ENCODE measurements around the gene ZFP92. TPM values are rescaled to one million over a fixed set of nuclear protein-coding genes. Genes with fewer than 3 reads are reported as not detected.
A peak's percentile ranks its signal among the peaks of the same experiment; 100 is the strongest.

ZFP92 gene, protein sequence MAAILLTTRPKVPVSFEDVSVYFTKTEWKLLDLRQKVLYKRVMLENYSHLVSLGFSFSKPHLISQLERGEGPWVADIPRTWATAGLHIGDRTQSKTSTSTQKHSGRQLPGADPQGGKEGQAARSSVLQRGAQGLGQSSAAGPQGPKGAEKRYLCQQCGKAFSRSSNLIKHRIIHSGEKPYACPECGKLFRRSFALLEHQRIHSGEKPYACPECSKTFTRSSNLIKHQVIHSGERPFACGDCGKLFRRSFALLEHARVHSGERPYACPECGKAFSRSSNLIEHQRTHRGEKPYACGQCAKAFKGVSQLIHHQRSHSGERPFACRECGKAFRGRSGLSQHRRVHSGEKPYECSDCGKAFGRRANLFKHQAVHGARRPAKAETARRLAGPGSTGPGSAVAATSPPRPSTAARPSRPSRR
- total RNA-seq: 1 to 10 TPM; 1.7 to 1.9 TPM

DNA sequence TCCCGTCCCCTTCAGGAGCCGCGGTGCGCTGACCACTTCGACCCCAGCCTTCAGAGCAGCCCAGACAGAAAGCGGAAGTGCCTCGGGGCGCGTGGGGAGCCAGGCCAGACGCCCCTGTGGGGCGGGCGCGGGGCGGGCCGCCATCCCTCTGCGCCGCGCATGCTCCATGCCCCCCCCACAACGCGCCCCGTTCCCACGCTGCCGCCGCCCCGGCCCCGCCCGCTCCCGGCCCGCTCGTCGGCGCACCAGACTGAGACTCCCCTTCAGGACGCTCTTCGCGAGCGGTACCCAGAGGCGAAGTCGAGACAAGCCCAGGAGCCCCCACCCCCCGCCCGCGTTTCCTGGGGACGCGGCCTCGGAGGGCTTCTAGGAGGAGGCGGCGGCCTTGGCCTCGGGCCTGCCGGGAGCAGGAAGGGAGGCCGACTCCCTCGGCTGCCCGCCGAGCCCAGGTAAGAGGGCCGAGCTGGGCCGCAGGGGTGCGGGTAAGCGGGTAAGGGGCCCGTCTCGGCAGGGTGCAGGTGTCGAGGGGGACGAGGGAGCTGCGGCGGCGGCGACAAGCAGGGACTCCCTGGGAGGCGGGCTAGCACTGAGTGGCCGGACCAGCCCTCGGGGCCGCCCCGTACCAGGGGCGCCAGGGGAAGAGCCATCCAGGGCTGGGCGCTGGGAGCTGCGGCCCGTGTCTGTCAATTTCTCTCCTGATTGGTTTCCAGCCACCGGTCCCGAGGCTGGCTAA is at the start of gene ZFP92:
TSS of gene ZFP92 (plus strand) at position 218 of the 733 bp plus-strand sequence. CDS start 6,851 bp downstream, outside the sequence.
- ChIA-PET POLR2A (no interaction called here), CTCF (no interaction called here)
- DNase-seq: peak; percentile 43
- Mint-ChIP-seq H3K27ac (no peak within 1 kb of the TSS), H3K36me3 (ENCODE audit: low read depth) (no peaks in the 10 kb centered on the region), H3K4me3 (peak within 1 kb of the TSS; percentile 71), H3K27me3 (peaks cover 5% of the 10 kb centered on the region), H3K4me1 (peaks cover 13% of the 10 kb centered on the region), H3K9me3 (no peaks in the 10 kb centered on the region)

DNA sequence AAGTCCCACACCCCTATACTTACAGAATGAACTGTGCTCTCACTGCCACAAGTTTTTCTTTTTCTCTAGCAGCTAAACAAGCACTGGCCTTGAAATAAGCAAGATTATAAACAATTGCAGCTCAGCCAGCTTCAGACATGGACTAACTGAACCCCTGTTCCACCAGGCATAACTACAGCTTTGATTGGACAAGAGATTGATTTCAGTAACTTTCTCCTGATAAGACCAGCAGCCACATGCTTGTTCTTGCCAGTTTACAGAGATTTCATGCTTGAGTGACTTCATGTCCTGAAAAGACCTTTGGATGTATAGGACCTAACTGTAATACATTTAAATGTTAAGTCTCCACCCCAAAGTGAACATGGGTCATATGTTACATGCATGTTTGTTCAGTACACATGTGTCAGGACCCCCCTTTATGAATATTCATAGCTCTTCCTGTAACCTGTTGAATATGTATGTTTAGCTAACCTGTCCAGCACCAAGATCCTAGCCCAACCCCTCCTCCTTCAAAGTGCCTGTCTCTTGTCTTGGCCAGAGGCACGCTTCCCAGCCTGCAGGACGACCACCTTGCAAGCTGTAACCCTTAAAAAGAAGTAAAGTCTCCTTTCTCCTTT is 49.4 kb upstream of the ZFP92 start:
- Mint-ChIP-seq H3K27ac (no peak overlapping the region), H3K9me3 (peaks cover 7% of the 10 kb centered on the region), H3K4me3 (no peak overlapping the region), H3K36me3 (ENCODE audit: low read depth) (peaks cover 11% of the 10 kb centered on the region), H3K4me1 (peaks cover 4% of the 10 kb centered on the region), H3K27me3 (no peaks in the 10 kb centered on the region)
- ChIA-PET POLR2A (no interaction called here), CTCF (no interaction called here)
- no peak for DNase-seq

DNA sequence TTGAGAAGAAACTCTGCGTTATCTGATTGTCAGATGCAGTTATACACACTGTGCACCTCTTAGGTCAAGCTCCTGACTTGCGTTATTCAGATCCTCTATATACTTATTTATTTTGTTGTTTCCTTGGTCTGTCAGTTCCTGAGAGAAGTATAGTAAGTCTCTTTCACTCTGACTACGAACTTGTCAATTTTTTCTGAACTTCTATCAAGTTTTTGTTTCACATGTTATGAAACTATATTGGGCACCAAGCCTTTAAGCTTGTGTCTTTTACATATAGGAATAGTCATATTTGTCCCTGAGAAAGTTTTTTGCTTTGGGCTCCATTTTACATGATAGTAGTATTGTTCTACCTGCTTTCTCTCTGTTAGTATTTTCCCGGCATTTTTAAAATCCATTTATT is 45.6 kb upstream of the ZFP92 start:
- ChIA-PET CTCF (no interaction called here), POLR2A (interaction anchor here (0.7 kb wide), 1 partner anchor 32 kb away, joined by 3 read pairs; the partner anchor contains the start of gene ZNF275)
- no peak overlapping the region for H3K4me3 Mint-ChIP-seq
- no peaks in the 10 kb centered on the region for H3K27me3 Mint-ChIP-seq
- no peak for DNase-seq
- H3K4me1 Mint-ChIP-seq: peaks cover 9% of the 10 kb centered on the region
- H3K9me3 Mint-ChIP-seq: no peaks in the 10 kb centered on the region
- H3K36me3 Mint-ChIP-seq (ENCODE audit: low read depth): peaks cover 2% of the 10 kb centered on the region
- no peak overlapping the region for H3K27ac Mint-ChIP-seq

DNA sequence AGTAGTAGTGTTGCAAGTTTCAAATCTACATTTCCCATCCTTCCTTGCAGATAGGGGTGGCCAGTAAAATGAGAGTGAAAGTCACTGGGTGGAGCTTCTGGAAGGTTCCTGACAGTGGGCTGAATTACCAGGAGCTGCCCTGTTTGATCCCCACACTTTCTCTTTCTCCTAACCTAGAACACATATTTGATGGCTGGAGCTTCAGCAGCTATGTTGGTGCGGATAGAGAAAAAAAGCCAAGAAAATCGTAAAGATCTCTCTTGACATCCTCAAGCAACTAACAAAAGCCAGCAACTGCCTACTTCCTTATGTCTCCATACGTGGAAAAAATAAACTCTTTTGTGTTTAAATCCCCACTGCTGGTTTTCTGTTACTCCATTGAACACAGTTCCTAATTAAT is 45.2 kb upstream of the ZFP92 start:
- no peak overlapping the region for H3K4me3 Mint-ChIP-seq
- peaks cover 13% of the 10 kb centered on the region for H3K4me1 Mint-ChIP-seq
- H3K27ac Mint-ChIP-seq: no peak overlapping the region
- POLR2A ChIA-PET: interaction anchor here (0.7 kb wide), 1 partner anchor 33 kb away, joined by 3 read pairs; the partner anchor contains the start of gene ZNF275
- H3K9me3 Mint-ChIP-seq: no peaks in the 10 kb centered on the region
- DNase-seq: no peak
- H3K36me3 Mint-ChIP-seq (ENCODE audit: low read depth): no peaks in the 10 kb centered on the region
- CTCF ChIA-PET: no interaction called here
- no peaks in the 10 kb centered on the region for H3K27me3 Mint-ChIP-seq

DNA sequence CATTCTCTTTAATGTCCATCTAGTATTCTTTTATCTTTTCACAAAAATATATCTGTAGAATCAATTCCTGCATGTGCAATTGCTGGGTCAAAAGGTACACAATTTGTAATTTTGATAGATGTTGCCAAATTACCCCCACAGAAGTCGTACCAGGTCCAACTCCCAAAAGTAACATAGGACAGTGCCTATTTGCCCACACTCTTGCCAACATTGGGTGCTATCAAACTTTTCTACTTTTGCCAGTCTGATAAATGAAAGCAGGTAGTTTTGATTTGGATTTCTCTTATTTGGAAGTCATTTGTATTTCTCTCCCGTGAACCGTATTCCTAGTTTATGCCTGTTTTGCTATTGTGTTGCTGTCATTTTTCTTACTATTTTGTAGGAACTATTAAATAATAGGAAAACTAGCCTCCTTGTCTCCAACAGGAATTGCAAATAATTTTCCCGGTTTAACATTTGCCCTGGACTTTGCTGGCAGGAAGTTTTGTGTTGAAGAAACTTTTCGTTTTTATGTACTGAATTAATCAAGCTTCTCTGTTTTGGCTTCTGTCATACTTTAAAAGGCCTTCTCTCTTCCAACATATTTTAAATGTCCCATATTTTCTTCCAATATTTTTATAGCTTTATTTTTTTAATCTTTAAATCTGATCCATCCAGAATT is 44.3 kb upstream of the ZFP92 start:
- Mint-ChIP-seq H3K27ac (no peak overlapping the region), H3K4me1 (peaks cover 13% of the 10 kb centered on the region), H3K27me3 (peaks cover 2% of the 10 kb centered on the region), H3K4me3 (no peak overlapping the region), H3K9me3 (no peaks in the 10 kb centered on the region), H3K36me3 (ENCODE audit: low read depth) (no peaks in the 10 kb centered on the region)
- no peak for DNase-seq
- ChIA-PET CTCF (no interaction called here), POLR2A (no interaction called here)

DNA sequence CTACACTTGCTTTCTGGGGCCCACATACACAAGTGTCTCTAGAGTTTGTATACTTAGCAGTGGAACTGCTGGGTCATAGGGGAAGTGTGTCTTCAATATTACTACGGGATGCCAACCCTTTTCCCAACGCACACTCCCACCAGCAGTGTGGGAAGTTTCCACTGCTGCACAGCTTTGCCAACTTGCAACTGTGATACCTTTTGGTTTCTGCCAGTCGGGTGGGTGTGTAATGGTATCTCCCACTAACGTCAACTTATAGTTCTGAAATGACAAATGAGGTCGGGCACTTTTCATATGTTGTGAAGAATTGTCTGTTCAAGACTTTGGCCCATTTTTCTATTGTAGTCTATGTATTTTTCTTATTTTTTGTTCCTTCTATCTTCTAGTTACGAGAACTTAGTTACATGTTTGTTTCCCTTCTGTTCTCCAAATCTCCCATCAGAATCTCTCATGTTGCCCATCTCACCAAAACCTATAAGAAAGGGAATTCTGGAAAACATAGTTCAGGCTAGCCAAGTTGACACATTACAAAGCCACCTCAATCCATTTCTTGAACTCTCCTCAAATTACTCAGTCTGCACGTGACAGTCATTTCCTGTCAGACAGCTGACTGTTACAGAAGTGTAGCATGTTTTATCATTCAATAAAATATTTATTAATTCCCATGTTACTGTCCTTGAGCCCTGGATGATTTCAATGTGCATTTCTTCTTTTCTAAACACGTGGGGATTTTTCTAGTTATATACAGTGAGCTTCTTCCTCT is 40.8 kb upstream of the ZFP92 start:
- ChIA-PET POLR2A (no interaction called here), CTCF (no interaction called here)
- Mint-ChIP-seq H3K27ac (no peak overlapping the region), H3K4me1 (peaks cover 13% of the 10 kb centered on the region), H3K27me3 (peaks cover 2% of the 10 kb centered on the region), H3K36me3 (ENCODE audit: low read depth) (no peaks in the 10 kb centered on the region), H3K9me3 (no peaks in the 10 kb centered on the region), H3K4me3 (no peak overlapping the region)
- DNase-seq: no peak

DNA sequence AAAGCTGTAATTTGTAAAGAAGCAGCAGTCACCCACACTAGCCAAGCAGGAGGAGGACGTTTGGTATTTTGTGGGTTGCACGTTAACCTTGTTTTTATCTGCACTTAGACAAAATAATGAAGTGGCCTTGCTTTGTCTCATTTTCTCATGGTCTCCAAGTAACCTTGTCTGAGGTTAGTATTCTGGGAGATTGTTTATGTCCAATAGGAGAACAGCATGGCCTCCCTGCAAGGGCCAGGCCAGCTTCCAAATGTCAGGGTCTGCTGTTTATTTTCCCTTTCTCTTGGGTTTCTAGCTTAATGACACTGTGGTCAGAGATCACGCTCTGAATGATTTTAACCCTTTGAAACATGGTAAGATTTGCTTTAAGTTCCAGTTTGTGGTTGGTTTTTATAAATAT is 40.0 kb upstream of the ZFP92 start:
- peaks cover 9% of the 10 kb centered on the region for H3K4me1 Mint-ChIP-seq
- H3K27ac Mint-ChIP-seq: no peak overlapping the region
- DNase-seq: no peak
- no peak overlapping the region for H3K4me3 Mint-ChIP-seq
- CTCF ChIA-PET: no interaction called here
- peaks cover 2% of the 10 kb centered on the region for H3K27me3 Mint-ChIP-seq
- no peaks in the 10 kb centered on the region for H3K9me3 Mint-ChIP-seq
- no peaks in the 10 kb centered on the region for H3K36me3 Mint-ChIP-seq (ENCODE audit: low read depth)
- POLR2A ChIA-PET: no interaction called here

DNA sequence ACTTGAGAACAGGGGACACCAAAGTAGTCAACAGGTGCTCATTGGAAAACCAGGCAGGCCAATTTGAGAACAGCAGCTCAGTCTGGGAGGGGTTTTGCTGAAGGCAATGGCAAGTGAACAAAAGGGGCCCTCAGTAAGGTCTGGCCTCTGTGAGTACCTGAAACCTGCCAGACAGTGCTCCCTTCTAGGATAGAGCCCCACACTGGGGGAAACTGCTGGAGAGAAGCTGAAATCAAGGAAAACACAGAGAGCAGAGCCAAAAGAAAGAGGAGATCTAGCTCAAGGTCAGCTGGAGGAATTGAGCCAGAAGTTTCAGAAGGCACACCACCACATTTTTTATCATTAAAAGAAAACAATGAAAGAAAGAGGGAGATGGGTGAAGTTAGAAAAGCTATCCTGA is 38.3 kb upstream of the ZFP92 start:
- peaks cover 9% of the 10 kb centered on the region for H3K4me1 Mint-ChIP-seq
- no peak overlapping the region for H3K4me3 Mint-ChIP-seq
- H3K27me3 Mint-ChIP-seq: peaks cover 2% of the 10 kb centered on the region
- no peaks in the 10 kb centered on the region for H3K36me3 Mint-ChIP-seq (ENCODE audit: low read depth)
- ChIA-PET CTCF (interaction anchor here (0.7 kb wide), 1 partner anchor 65 kb away, joined by 6 read pairs; no protein-coding TSS in a partner anchor), POLR2A (no interaction called here)
- no peaks in the 10 kb centered on the region for H3K9me3 Mint-ChIP-seq
- no peak overlapping the region for H3K27ac Mint-ChIP-seq
- DNase-seq: no peak

DNA sequence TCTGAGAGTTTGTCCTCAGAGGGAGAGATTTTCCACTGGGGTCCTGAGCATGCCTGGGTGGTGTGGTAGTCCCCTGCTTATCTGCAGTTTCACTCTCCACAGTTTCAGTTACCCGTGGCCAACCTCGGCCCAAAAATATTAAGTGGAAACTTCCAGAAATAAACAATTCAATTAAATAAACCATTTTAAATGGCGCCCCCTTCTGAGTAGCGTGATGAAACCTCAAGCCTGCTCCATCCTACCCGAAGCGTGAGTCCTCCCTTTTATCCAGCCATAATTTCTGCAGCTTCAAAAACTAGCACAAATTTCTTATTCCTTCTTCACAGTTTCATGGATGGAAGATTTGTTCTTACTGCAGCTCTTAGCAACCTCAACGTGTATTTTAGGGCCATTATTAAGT is 36.8 kb upstream of the ZFP92 start:
- POLR2A ChIA-PET: no interaction called here
- H3K27ac Mint-ChIP-seq: no peak overlapping the region
- no peak overlapping the region for H3K4me3 Mint-ChIP-seq
- no peak for DNase-seq
- no peaks in the 10 kb centered on the region for H3K36me3 Mint-ChIP-seq (ENCODE audit: low read depth)
- H3K9me3 Mint-ChIP-seq: no peaks in the 10 kb centered on the region
- peaks cover 2% of the 10 kb centered on the region for H3K27me3 Mint-ChIP-seq
- CTCF ChIA-PET: no interaction called here
- H3K4me1 Mint-ChIP-seq: peaks cover 9% of the 10 kb centered on the region

DNA sequence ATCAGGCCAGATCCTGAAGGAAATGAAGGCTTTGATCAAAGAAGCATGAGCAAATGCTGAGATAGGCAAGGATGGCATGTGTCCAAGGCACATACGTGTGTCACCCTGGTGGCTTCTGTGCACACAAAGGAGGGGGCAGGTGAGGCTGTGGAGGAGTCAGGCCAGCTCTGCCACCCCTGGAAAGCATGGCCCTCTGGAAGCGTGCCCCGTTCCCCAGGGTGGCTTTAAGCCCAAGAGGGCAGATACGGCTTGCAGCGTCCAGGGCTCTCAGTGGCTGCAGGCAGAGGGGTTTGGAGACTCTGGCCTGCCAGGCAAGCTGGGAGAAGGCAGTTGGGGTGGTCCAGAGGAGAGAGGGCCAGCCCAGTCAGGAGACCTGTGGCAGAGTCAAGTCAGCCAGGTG is 35.7 kb upstream of the ZFP92 start:
- Mint-ChIP-seq H3K36me3 (ENCODE audit: low read depth) (no peaks in the 10 kb centered on the region), H3K4me3 (no peak overlapping the region), H3K9me3 (no peaks in the 10 kb centered on the region), H3K4me1 (peaks cover 5% of the 10 kb centered on the region), H3K27me3 (peaks cover 2% of the 10 kb centered on the region), H3K27ac (no peak overlapping the region)
- DNase-seq: no peak
- ChIA-PET CTCF (no interaction called here), POLR2A (no interaction called here)

DNA sequence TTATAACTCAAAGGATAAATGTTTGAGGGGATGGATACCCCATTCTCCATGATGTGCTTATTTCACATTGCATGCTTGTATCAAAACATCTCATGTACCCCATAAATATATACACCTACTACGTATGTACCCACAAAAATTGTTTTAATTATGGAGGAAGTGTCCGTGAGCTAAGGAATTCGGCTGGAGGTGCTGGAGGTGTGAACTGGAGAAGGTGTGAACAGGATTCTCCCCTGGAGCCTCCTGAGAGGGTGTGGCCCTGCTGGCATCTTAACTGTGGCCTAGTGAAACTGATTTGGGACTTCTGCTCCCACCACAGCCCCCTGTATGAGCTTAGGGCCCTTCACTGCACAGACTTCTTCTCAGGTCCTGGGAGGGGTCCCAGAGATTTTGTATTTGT is 33.5 kb upstream of the ZFP92 start:
- ChIA-PET POLR2A (no interaction called here), CTCF (no interaction called here)
- Mint-ChIP-seq H3K4me3 (no peak overlapping the region), H3K9me3 (no peaks in the 10 kb centered on the region), H3K27ac (no peak overlapping the region), H3K36me3 (ENCODE audit: low read depth) (no peaks in the 10 kb centered on the region), H3K4me1 (peaks cover 2% of the 10 kb centered on the region), H3K27me3 (no peaks in the 10 kb centered on the region)
- DNase-seq: no peak

DNA sequence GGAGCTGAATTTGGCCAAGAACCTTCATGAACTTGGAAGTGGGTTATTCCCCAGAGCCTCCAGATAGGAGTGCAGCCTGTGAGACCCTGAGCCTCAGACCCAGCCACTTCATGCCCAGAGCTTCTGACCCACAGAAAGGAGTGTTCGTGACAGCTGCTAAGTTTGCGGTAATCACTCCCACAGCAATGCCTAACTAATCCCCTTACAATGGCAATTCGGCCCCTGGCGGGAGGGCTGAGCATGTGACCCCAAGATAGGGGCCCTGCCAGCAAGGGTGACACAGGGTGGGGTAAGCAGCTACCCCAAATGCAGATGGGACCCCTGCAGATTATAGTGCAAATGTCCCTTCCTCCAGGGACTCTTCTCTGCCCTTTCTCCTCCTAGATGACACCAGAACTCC is 32.7 kb upstream of the ZFP92 start:
- ChIA-PET CTCF (no interaction called here), POLR2A (no interaction called here)
- no peak for DNase-seq
- peaks cover 2% of the 10 kb centered on the region for H3K4me1 Mint-ChIP-seq
- no peaks in the 10 kb centered on the region for H3K27me3 Mint-ChIP-seq
- H3K4me3 Mint-ChIP-seq: no peak overlapping the region
- H3K27ac Mint-ChIP-seq: no peak overlapping the region
- H3K9me3 Mint-ChIP-seq: no peaks in the 10 kb centered on the region
- no peaks in the 10 kb centered on the region for H3K36me3 Mint-ChIP-seq (ENCODE audit: low read depth)

All from activated CD4-positive, alpha-beta memory T cell treated with anti-CD3 and anti-CD28 coated beads, Interleukin-2, amount 10 ng/mL, durations not matched to agents 7 days and 5 days (primary cell).